Ureter (tissue), 1 donor: ENCODE results near the gene GALNT11. TPM values are rescaled to one million over a fixed set of nuclear protein-coding genes. Genes with fewer than 3 reads are reported as not detected.

Experiments
- DNase-seq: peaks from one replicate; pipeline ENCODE4 v3.0.0-alpha.2; 2020; ENCODE audit warnings: low spot score
- total RNA-seq: library from RNA; stranded (reverse); gene quantifications from one replicate; pipeline ENCODE4 v1.2.4, GENCODE V29; 2023
- donor health status: DM: yes; HTN: yes; CAD: no.

Gene GALNT11
- total RNA-seq, 1 donor from 2014 or later = 58.8 TPM

- no peak for DNase-seq
These were observed 91.9 kb downstream of the GALNT11 start for GRCh38 chr7:152117356-152117755.

- DNase-seq = no peak
These were observed 94.7 kb downstream of the GALNT11 start for GRCh38 chr7:152120210-152120609.

- DNase-seq = no peak
These were observed 95.3 kb downstream of the GALNT11 start for GRCh38 chr7:152120776-152121175.

- DNase-seq = no peak
These were observed 96.0 kb downstream of the GALNT11 start for GRCh38 chr7:152121432-152121831.

- no peak for DNase-seq
These were observed 97.1 kb downstream of the GALNT11 start for GRCh38 chr7:152122540-152122939.

GRCh38 chr7:152126741-152127140, 101.3 kb downstream of the GALNT11 start:
- DNase-seq = no peak

- DNase-seq = no peak
These were observed 101.8 kb downstream of the GALNT11 start for GRCh38 chr7:152127229-152127628.

- no peak for DNase-seq
These were observed 102.8 kb downstream of the GALNT11 start for GRCh38 chr7:152128252-152128651.

GRCh38 chr7:152128741-152129461, 103.4 kb downstream of the GALNT11 start:
- DNase-seq = no peak

- DNase-seq = no peak
These were observed 104.2 kb downstream of the GALNT11 start for GRCh38 chr7:152129682-152130081.

GRCh38 chr7:152130658-152131590, 105.5 kb downstream of the GALNT11 start:
- no peak for DNase-seq

- DNase-seq = no peak
These were observed 106.6 kb downstream of the GALNT11 start for GRCh38 chr7:152131981-152132494.

GRCh38 chr7:152132812-152133211, 107.3 kb downstream of the GALNT11 start:
- no peak for DNase-seq

GRCh38 chr7:152133804-152134203, 108.3 kb downstream of the GALNT11 start:
- DNase-seq = no peak

GRCh38 chr7:152136686-152137085, 111.2 kb downstream of the GALNT11 start:
- no peak for DNase-seq

- no peak for DNase-seq
These were observed 112.1 kb downstream of the GALNT11 start for GRCh38 chr7:152137476-152138025.

- DNase-seq = no peak
These were observed 114.6 kb downstream of the GALNT11 start for GRCh38 chr7:152140067-152140466.

GRCh38 chr7:152140560-152140959, 115.1 kb downstream of the GALNT11 start:
- DNase-seq = no peak

GRCh38 chr7:152142976-152143595, 117.6 kb downstream of the GALNT11 start:
- DNase-seq = no peak

- DNase-seq = no peak
These were observed 119.2 kb downstream of the GALNT11 start for GRCh38 chr7:152144557-152145245.

- DNase-seq = no peak
These were observed 120.5 kb downstream of the GALNT11 start for GRCh38 chr7:152145853-152146466.
